Suprapubic skin (tissue), 4 donors: ENCODE results near the gene LRMDA. TPM values are rescaled to one million over a fixed set of nuclear protein-coding genes. Genes with fewer than 3 reads are reported as not detected.

Source experiments
- DNase-seq, 2 donors: peaks; one replicate each; pipeline ENCODE4 v3.0.0-alpha.2; 2019; ENCODE audit warnings: low spot score in 2 of 2
- H3K27ac ChIP-seq: fragments of 200-600 bp; sonication (generic); one replicate; pipeline ENCODE4 v1.5.1; 2019
- H3K27me3 ChIP-seq: fragments of 200-600 bp; sonication (generic); one replicate; pipeline ENCODE4 v1.5.1; 2019
- H3K36me3 ChIP-seq: fragments of 200-600 bp; sonication (generic); one replicate; pipeline ENCODE4 v1.5.1; 2019
- H3K4me1 ChIP-seq: fragments of 200-600 bp; sonication (generic); one replicate; pipeline ENCODE4 v1.5.1; 2019
- H3K4me3 ChIP-seq: fragments of 200-600 bp; sonication (generic); one replicate; pipeline ENCODE4 v1.5.1; 2019; ENCODE audit warnings: mild to moderate bottlenecking
- H3K9me3 ChIP-seq: fragments of 200-600 bp; sonication (generic); one replicate; pipeline ENCODE4 v1.5.1; 2019
- EP300 ChIP-seq: sonication (generic); formaldehyde crosslinking; IDR thresholded peaks from one replicate; pipeline ENCODE4 v1.6.1; 2017; ENCODE audit warnings: antibody characterized with exemption
- POLR2A ChIP-seq, 2 donors: fragments of 450-650 bp; IDR thresholded peaks; one replicate each; pipeline ENCODE4 v1.6.1; 2017; ENCODE audit warnings: antibody characterized with exemption in 2 of 2, mild to moderate bottlenecking in 2 of 2, moderate library complexity in 2 of 2
- POLR2AphosphoS5 ChIP-seq, 3 donors: sonication (generic); formaldehyde crosslinking; IDR thresholded peaks; one replicate each; pipeline ENCODE4 v1.6.1; 2017; ENCODE audit warnings: antibody characterized with exemption in 3 of 3
- WGBS: methylation state at CpG from one replicate; pipeline ENCODE4 v1.1.5; 2018; 5-methylcytosine and 5-hydroxymethylcytosine counted together
- total RNA-seq, 4 donors: library from RNA; depleted of rRNA; stranded (reverse); fragments of >200 nt; gene quantifications; one replicate each; pipeline ENCODE4 v1.1.0, GENCODE V29; 2016
- TF ChIP-seq, protein P1 (sequence below), 2 donors: fragments of 200-600 bp in 1 of 2; fragments of 450-650 bp in 1 of 2; sonication (generic) in 1 of 2; IDR thresholded peaks; one replicate each; pipeline ENCODE4 v1.5.1; 2016 to 2019; ENCODE audit warnings: antibody characterized with exemption in 2 of 2, mild to moderate bottlenecking in 1 of 2, moderate library complexity in 1 of 2

Gene LRMDA
- total RNA-seq, 4 donors from 2014 or later, result 0.10 to 2.9 (median 1.9) TPM; not detected in 1

DNA sequence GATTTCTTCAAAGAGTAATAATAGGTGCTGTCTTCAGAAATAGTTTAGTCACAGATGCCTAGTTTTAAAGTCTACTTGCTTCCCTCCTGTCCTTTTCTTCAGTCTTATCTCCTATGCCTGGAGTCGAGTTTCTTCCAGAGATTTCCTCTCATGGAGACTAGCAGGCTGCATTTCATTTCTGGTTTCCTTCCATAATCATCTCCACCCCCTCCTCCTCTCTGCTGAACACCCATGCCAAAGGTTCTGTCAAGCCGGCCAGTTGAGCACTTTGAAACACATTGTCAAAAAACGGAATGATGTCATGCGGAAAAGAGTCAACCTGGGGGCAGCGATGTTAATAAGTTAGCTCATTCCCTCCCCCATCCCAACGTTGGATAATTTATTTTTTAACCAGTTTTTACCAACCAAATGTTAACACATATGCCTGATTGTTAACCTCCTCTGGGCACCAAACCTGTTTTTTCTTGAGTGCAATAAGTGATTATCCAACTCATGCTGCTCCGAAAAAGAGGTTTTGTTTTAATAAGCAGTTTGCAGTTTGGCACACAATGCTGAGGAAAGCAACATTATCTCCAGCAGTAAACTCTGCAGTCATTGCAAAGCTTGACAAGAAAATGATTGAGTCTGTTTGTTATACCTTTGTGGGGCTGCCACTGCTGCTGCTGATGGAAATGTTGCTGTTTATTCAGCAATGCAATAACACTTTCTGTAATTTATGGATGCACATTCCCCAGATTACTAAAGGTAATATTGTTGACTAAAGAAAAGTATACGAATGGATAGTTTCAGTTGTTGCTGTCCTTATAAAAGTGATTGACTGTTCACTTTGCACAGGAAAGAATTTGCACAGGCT is 161.6 kb downstream of the LRMDA start:
- TF ChIP-seq EP300, result no peak
- TF ChIP-seq, protein P1, sequence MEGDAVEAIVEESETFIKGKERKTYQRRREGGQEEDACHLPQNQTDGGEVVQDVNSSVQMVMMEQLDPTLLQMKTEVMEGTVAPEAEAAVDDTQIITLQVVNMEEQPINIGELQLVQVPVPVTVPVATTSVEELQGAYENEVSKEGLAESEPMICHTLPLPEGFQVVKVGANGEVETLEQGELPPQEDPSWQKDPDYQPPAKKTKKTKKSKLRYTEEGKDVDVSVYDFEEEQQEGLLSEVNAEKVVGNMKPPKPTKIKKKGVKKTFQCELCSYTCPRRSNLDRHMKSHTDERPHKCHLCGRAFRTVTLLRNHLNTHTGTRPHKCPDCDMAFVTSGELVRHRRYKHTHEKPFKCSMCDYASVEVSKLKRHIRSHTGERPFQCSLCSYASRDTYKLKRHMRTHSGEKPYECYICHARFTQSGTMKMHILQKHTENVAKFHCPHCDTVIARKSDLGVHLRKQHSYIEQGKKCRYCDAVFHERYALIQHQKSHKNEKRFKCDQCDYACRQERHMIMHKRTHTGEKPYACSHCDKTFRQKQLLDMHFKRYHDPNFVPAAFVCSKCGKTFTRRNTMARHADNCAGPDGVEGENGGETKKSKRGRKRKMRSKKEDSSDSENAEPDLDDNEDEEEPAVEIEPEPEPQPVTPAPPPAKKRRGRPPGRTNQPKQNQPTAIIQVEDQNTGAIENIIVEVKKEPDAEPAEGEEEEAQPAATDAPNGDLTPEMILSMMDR (IDR thresholded peaks at IDR 0.05), result no peak
- no peak for TF ChIP-seq POLR2A (IDR thresholded peaks at IDR 0.05)
- no peak for TF ChIP-seq POLR2AphosphoS5 (IDR thresholded peaks at IDR 0.05)
- H3K9me3 ChIP-seq, result no peaks in the 10 kb centered on the region
- peak overlapping the region; percentile 27 for H3K4me3 ChIP-seq
- no peak for DNase-seq
- no peak overlapping the region for H3K27ac ChIP-seq
- no peaks in the 10 kb centered on the region for H3K27me3 ChIP-seq
- H3K4me1 ChIP-seq, result no peaks in the 10 kb centered on the region
- no peaks in the 10 kb centered on the region for H3K36me3 ChIP-seq
- 52% methylated on average over 8 of the region's 8 CpGs for whole genome bisulfite sequencing

GRCh38 chr10:75593692-75594556 is 162.5 kb downstream of the LRMDA start:
- WGBS, result 90% methylated on average over 14 of the region's 14 CpGs
- DNase-seq, result no peak
- TF ChIP-seq EP300 (no peak), POLR2A (IDR thresholded peaks at IDR 0.05) (no peak), POLR2AphosphoS5 (IDR thresholded peaks at IDR 0.05) (no peak)
- TF ChIP-seq, protein P1 (IDR thresholded peaks at IDR 0.05), result no peak

DNA sequence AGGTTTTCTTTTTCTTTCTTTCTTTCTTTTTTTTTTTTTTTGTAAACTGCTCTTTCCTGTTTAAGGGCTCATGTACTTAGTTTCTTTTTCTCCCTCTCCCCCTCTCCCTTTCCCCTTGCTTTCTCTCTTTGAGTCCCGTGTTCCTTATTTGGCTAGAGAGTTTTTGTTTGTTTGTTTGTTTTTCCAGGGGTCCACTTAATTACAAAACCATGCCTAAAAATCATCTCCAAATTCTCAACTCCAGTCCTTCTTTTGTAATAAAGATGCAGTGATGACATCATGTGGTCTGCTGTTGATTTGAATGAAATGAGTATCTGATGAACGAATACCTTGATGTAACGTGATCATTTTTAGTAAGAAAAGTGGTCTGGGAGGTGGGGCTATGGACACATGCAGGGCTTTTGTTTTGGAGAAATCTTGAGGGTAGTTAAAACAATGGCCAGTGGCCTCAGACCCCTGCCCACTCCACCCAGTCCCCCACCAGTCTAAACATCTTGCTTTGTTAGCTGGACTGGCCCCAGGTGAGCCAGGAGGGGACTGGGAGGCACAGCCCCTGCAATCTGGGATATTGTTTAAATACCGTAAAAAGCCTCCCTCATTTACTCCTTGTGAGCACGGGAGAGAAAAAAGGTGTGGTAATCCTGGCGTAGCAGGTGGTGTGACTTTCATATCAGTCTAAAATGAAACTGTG is 165.7 kb downstream of the LRMDA start:
- no peaks in the 10 kb centered on the region for H3K4me1 ChIP-seq
- H3K9me3 ChIP-seq, result no peaks in the 10 kb centered on the region
- no peak for TF ChIP-seq POLR2A (IDR thresholded peaks at IDR 0.05)
- no peak for TF ChIP-seq EP300
- TF ChIP-seq POLR2AphosphoS5 (IDR thresholded peaks at IDR 0.05), result no peak
- TF ChIP-seq, protein P1 (IDR thresholded peaks at IDR 0.05), result no peak
- H3K4me3 ChIP-seq, result no peak overlapping the region
- no peak for DNase-seq
- no peak overlapping the region for H3K27ac ChIP-seq
- 68% methylated on average over 6 of the region's 6 CpGs for WGBS
- H3K27me3 ChIP-seq, result no peaks in the 10 kb centered on the region
- no peaks in the 10 kb centered on the region for H3K36me3 ChIP-seq

More at GRCh38 chr10:75593692-75594556, 162.5 kb downstream of the LRMDA start:
- no peaks in the 10 kb centered on the region for H3K9me3 ChIP-seq
- H3K4me3 ChIP-seq, result no peak overlapping the region
- H3K27ac ChIP-seq, result no peak overlapping the region
- no peaks in the 10 kb centered on the region for H3K27me3 ChIP-seq
- H3K36me3 ChIP-seq, result no peaks in the 10 kb centered on the region
- H3K4me1 ChIP-seq, result no peaks in the 10 kb centered on the region

- no peak for TF ChIP-seq POLR2A (IDR thresholded peaks at IDR 0.05)
- TF ChIP-seq, protein P1 (IDR thresholded peaks at IDR 0.05), result no peak
- TF ChIP-seq EP300, result no peak
- TF ChIP-seq POLR2AphosphoS5 (IDR thresholded peaks at IDR 0.05), result no peak
- no peak overlapping the region for H3K4me3 ChIP-seq
- no peaks in the 10 kb centered on the region for H3K4me1 ChIP-seq
- WGBS, result 85% methylated on average over 15 of the region's 15 CpGs
- DNase-seq, result no peak
- H3K36me3 ChIP-seq, result no peaks in the 10 kb centered on the region
- H3K9me3 ChIP-seq, result no peaks in the 10 kb centered on the region
- no peak overlapping the region for H3K27ac ChIP-seq
- no peaks in the 10 kb centered on the region for H3K27me3 ChIP-seq
These were observed 166.5 kb downstream of the LRMDA start for GRCh38 chr10:75597773-75598440.
